HPDE6-E6E7 (cell line): ENCODE data around the gene DCLRE1B.
A peak's percentile ranks its signal among the peaks of the same experiment; 100 is the strongest.

Experiments
- DNase-seq: peaks from one replicate; pipeline ENCODE4 v3.0.0; 2011; ENCODE audit warnings: missing footprints; ENCODE audit errors: extremely low spot score

Gene DCLRE1B

DNA sequence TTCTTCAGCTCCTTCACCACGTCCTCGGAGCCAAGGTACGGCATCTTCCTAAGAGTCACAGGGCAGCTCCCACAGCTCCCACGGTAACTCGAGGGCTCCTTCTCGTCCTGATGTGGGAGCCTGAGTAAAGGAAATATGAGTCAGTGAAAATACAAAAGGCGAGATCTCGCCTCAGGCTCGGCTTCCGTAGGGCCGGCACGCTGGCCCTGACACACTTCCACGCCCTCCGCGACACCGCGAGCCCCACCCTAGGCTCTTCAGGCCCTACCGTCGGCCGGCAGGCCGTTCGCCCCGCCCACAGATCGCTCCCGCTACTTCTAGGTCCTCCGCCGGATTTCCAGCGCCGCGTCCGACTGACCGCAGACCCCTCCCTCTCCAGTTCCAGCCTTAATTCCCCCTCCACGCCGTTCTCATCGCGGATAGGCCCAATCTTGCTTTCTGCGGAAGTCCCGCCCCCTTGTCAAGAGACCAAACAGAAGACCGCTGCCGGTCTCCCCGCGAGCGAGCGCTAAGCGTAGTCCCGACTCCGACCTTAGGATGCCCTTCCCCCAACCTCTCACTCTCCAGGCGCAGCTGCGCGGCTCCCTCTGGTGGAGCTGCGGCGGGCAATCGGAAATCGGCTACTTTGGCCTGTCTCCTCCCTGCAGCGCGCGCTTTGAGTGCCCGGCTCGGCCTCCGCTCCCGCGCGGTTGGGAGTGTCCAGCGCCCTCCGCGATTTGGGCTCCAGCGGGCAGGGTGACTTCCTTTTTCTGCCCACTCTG, at the start of gene DCLRE1B, which contains the start of gene AP4B1:
TSS of gene DCLRE1B (plus strand) at position 653 of the 761 bp plus-strand sequence. CDS start 261 bp downstream, outside the sequence.
TSS of gene AP4B1 (minus strand) at position 126 of the 761 bp plus-strand sequence. CDS start at position 44, 82 bp downstream.
- DNase-seq, result peak; percentile 98

DNA sequence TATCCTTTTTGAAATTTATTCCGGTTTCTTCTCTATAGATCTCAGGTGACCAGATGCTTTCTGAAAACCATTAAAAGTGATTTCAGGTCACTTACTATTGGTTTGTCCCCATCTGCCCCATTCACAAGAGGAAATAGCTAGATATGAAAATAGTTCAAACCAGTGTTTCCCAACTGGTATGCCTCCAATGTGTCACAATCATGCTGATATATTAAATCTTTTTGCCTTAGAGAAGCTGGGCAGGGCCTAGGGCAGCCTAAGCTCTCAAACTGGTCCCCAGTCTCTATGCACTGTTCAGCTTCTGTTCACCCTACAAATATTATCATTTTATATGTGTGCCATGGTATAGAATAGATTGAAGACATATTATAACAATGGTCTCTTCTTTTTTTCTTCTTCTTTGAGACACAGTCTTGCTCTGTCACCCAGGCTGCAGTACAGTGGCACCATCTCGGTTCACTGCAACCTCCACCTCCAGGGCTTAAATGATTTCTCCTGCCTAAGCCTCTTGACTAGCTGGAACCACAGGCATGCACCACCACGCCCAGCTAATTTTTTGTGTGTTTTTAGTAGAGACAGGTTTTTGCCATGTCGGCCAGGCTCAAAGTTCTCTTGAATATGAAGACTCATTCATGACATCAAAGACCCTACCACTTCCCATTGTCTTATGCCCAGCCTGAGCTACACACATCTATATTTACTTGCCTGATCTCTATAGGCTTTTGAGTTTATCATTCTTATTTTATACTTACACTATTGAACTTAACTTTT, 49.3 kb upstream of the DCLRE1B start:
- DNase-seq, result no peak

DNA sequence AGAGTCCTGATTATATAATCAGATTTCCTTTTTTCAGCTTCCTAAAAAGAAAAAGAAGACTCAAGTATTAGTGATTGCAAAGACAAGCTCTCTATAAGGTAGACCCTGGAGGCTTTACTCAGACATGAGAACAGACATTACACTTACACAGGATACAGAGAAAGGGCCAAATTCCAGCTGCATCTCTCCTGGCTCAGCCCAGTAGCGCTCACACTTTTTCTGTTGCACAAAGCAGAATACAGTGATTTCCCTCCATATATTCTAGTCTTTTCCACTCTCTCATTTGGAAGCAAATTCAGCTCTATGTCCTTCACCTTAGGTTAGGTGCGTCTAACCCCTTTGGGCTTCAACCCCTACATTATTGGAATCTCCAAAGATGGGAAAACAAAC, 48.7 kb upstream of the DCLRE1B start:
- DNase-seq, result no peak

DNA sequence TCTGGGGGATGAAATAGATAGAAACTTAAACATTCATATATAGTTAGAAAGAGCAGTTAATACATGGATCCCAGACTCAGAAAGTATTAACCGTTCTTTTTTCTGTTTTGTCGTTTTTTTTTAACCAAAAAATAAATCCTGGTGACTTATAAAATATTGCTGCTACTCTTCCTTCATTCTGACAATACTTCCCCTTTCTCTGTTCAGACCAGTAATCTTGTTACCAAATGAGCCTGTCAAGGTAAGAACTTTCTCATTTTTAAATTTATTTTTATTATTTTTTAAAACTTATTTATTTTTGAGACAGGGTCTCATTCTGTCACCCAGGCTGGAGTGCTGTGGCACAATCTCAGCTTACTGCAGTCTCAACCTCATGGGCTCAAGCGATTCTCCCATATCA, 47.4 kb upstream of the DCLRE1B start:
- DNase-seq, result no peak

DNA sequence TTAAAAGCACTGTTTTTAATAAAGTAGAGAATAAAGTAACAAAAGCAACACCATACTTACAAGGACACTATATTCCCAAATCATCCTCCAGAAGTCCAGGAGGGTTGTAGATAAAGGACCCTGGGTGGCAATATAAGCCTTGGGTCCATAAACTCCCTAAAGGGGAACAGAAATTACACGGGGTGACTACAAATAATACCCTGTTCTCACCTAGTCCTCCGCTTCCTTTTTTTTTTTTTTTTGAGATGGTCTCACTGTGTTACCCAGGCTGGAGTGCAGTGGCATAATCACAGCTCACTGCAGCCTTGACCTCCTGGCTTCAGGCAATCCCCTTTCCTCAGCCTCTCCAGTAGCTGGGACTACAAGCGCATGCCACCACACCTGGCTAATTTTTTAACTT, 46.7 kb upstream of the DCLRE1B start:
- no peak for DNase-seq

DNA sequence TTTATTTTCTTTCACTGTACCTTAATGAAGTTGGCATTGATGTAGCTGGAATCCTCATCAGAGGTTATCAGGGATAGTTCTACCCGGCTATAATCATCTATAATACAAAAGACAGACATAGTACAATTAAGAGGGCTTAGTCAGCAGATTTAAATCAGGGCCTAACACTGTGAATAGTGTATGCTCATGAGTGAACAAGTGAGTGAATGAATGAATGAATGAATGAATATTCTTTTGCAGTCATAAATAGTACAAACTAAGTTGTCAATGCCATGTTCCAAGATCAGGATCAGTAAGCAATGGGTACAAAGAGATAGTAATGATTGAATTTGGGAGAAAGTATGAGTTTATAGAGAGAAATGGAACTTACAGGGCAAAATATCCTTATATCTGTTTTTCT, 46.1 kb upstream of the DCLRE1B start:
- no peak for DNase-seq

DNA sequence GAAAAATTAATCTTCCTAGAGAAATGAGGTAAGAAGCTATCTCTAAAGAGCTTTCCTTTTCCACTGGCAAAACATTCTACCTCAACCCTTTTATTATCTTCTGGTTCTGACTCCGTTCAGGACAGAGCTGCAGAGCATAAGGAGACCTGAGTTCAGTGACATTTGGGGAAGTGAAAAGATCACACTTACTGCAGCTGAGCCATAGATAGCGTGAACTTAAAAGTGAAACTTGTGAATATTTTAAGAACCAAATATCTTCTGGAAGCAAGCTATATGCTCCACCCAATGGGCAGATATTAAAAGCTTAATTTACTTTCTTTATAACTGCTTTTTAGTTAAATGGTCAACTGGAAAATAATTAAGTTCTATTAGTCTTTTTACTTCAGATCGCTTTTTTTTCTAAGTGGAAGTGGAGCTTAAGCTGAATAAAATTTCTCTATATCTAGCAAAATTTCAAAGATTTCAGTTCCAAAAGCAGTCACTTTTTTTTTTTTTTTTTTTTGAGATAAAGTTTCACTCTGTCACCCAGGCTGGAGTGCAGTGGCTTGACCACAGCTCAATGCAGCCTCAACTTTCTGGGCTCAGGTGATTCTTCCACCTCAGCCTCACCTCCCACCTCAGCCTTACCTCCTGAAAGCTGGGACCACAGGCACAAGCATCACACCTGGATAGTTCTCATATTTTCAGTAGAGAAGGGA, 45.5 kb upstream of the DCLRE1B start:
- no peak for DNase-seq

DNA sequence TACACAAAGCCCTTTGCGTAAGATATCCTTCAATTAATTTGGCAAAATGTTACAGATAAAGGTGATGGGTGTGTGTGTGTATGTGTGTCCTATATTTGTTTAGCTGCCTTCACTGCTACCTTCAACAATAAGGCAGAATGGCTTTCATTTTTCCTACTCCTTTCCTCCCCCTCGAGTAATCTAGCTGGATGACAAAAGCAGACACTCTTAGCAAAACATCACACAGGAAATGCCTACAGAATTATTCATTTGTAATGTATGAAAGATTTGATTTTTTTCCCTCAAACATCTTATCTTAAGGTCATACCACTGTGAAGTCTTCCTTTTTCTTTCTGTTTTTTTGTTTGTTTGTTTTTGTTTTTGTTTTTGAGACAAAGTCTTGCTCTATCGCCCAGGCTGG, 44.2 kb upstream of the DCLRE1B start:
- peak; percentile 11 for DNase-seq

DNA sequence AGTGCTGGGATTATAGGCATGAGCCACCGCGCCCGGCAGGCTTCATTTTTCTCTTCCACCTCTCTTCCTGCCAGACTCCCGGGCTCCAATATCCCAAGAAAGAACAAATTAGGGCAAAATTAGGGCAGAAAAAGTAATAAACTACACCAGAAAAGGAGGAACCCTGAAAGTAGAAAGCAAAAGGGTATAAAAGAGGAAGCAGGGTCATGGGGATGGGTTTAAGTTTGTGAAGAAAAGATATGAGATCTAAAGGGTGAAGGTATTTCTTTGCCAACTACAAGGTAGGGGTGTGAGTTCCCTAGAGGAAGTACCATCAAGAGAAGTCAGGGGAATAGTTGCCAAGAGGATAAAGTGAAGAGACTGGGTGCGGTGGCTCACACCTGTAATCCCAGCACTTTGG, 43.5 kb upstream of the DCLRE1B start:
- no peak for DNase-seq

DNA sequence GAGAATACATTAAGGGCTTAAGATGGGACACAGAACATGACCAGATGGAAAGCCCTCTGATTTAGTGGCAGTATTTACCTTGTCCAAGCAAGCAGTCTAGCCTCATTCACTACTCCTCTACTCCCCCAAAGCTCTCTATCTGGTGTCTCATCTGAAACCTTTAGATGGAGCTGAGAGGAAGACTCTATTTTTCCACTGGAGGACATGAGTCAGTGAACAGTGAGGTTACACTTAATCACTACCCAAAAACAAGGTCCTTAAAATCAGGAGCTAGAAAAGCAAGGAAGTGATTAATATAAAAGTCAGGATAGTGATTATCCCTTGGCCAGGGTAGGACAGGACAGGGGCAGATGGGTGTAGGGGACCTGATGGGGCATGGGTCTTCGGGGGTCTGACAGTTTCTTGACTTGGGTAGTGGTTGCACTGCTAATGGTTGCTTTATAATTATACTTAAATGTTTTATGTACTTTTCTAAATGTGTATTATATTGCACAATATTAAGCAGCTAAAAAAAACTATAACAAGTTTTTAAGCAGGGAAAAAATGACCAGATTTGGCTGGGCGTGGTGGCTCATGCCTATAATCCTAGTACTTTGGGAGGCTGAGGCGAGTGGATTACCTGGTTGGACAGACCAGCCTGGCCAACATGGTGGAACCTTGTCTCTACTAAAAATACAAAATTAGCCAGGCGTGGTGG, 36.6 kb upstream of the DCLRE1B start:
- DNase-seq, result no peak

DNA sequence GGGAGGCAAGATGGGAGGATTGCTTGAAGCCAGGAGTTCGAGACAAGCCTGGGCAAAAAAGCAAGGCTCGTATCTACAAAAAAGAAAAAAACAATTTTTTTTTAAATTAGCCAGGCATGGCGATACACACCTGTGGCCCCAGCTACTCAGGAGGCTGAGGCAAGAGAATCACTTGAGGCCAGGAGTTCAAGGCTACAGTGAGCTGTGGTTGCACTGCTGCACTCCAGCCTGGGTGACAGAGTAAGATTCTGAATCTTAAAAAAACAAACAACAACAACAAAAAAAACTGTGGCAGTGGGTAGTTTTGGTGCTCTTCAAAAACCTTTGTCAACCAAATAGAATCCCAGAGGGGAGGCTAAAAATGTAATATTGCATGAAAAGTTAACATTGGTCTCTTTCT, 34.3 kb upstream of the DCLRE1B start:
- no peak for DNase-seq

DNA sequence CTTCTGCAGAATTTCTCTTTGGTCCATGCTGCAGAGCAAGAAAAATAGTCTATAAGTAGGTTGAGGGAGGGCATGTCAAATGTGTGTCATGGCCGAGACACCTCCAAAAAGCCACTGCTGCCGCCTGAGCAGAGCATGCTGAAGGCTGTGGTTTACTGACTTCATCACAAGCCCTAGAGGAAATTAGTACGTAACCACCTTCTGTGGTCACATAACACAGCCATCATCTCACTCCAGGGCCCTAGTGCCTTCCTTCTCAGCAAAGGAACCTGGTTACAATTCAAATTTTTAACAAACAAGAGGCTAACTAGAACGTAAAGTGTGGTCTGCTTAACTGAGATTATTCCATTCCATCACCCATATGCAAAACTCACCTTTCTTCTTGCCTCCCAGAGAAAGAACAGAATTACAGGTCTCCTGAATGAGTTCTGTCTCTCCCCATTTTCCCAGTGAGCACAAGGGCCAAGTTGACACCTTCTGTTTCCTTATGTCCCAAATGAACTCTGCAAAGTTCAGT, 33.5 kb upstream of the DCLRE1B start, which contains the start of gene PTPN22:
TSS of gene PTPN22 (minus strand) at position 116 of the 517 bp plus-strand sequence.
- DNase-seq, result no peak

DNA sequence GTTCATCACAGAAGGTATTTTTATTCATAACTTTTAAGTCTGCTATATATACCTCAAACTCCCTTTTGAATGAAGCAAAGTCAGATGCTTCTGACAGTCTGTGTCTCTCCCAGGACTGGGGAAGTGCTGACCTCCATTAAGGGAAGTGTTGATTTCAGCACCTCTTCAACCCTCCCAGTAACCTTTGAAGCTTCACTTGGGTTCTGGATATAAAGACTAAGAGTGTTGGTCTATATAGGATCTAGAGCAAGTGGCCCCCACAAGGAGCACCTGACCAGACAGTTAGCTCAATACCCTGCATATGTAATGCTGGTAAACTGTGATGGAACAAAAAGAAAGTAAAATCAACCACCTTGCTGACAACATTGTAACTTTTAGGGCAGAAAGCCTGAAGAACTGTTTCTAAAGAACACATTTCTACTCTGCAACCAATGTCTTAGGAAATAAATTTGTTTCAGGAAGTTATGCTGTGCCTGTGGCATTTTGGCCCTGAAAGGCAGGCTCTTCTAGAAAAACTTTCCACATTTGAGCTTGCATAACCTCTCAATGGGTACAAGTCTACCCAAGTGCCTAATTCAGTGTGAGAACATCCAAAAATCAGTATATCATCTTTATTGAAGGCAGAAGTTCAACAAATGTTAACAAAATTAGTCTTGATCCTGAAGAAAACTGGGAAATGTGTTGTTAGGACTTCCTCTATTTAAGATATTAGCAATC, 32.7 kb upstream of the DCLRE1B start:
- no peak for DNase-seq

DNA sequence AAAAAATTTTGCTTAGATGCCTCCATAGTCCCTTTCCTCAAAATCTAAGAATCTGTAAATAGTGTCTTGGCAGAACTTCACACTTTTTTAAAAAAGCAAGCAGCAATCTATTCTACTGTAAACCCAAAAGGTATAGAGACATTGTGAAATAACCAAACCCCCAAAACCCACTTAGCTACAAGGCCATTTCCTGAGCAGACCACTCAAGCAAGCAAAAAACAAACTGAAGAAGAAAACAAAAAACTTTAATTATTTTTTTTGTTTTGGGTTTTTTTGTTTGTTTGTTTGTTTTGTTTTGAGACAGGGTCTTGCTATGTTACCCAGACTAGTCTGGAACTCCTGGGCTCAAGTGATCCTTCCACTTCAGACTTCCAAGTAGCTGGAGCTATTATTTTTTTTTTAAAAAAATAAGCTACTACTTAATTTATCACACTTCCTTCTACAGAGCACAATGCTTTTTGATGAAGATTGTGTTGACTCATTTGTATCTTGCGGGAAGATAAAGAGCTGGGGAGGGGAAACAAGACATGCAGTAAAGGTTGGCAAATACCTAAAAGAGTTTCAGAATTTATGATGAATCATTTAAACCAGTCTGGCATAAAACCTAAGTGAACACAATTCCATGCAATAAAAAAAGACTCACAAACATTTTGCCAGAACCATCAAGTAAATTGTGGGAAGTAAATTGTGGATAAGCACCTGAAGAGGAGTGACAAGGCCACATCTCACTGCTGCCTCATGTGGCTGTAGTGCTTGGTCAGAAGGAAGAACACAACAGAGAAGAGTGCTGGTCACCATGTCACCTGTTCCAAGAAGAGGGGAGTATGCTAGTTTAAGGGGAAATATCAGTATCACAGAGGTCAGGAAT, 30.9 kb upstream of the DCLRE1B start:
- DNase-seq, result peak; percentile 35

DNA sequence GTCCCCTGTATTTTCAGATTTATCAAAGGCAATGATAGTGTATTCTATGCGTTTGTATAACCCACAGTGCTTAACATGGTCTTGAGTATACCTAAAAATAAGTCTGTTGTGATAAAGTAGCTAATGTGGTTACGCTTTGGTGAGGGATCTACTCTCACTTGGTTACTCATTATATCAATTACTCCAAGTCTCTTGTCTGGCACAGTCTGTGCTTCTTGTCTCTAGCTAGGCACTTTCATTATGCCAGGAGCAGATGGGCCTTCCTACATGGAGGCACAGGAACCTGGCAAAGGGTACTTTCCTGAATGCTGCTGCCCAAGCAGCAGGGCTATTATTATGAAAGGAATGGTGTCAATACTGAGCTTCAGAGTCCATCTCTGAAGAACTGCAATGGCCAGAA, 29.4 kb upstream of the DCLRE1B start:
- DNase-seq, result no peak

DNA sequence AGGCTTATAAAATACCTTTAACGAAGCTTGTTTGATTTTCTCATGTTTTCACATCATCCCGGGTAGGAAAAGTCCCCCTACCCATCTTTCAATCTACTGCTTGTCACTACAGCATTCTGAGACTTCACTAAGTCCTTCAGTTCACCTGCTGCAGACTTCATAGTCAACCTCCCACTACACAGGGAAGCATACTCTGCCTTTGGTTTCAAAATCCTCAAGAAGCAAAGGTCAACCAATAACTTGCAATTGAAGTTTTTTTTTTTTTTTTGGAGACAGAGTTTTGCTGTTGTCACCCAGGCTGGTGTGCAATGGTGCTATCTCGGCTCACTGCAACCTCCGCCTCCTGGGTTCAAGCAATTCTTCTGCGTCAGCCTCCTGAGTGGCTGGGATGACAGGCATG, 28.9 kb upstream of the DCLRE1B start:
- DNase-seq, result no peak

DNA sequence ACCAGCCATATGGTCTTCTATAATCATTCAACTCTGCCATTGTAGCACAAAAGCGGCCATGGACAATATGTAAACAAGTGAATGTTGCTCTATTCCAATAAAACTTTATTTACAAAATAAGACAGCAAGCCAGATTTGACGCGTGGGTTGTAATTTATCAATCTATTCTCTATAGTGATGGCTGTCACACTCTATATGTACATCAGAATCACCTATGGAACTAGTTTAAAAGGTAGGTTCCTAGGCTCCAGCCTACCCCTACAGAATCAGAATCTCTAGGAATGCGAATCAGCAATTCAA, 25.4 kb upstream of the DCLRE1B start:
- no peak for DNase-seq

DNA sequence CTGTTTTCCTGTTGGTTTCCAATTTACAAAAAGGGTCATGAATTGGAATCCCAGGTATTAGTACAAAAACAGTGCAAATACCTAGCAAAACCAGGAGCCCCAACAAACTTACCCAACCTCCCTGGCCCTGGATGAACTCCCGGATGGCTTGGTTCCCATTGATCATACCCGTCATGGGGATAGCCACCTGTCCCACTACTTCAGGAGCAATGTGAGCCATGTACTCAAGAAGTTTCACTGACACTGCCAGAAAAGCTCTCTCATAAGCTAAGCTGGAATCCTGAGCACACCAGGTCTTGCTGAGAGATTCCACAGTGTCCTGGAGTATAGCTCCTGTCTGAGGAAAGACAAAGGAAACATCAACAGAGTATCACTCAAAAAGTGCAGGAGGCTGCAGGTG, 23.5 kb upstream of the DCLRE1B start:
- no peak for DNase-seq

DNA sequence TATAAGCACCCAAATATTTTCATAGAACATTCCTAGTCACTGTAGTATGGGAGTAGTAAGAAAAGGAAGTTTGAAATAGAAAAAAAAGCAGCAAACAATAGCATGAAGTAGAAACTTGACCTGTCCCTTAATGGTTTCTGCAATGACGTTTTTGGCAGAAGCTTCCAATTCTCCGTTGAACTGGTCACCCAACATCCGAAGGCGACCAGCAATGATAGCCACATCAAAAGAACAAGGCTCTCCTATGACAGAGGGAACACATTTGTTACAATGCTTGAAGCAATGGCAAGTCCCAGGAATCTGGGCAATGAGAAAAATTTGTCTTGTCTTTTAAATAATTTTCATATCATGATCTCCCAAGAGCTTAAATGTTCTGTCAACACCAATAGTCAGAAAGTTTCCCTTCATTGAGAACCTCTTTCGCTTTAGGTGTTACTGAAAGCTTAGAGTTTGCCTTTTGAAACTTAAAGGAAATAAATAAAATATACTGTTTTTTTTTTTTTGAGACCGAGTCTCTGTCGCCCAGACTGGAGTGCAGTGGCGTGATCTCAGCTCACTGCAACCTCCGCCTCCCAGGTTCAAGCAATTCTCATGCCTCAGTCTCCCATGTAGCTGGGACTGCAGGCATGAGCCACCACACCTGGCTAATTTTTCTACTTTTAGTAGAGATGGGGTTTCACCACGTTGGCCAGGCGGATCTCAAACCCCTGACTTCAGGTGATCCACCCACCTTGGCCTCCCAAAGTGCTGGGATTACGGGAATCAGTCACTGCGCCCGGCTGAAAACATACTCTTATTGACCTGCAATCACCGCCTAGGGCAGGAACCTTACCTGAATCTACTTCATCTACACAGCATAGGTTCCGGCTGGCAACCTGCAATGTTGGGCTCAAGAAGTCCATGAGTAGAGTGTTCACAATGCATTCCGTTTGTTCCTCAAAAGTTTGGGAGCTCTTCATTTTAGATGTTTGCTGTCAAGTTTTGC, 18.4 kb upstream of the DCLRE1B start:
- no peak for DNase-seq
